Stimulated activated CD4-positive, alpha-beta T cell treated with anti-CD3 and anti-CD28 coated beads, Interleukin-2, amount 100 ng/mL, for 48 hours (primary cell): ENCODE data around the gene FLACC1.
"Not testable (repeated sequence)": the region's sequence is repeated elsewhere in the genome, so short reads cannot be mapped to it uniquely, and the experiment has no call there.

Source experiments
- DNase-seq, 2 donors: peaks; one replicate each; pipeline ENCODE4 v3.0.0-alpha.2; 2020

FLACC1 gene

GRCh38 chr2:201348758-201349157 lies 8.4 kb downstream of the FLACC1 start:
- DNase-seq: no peak

- DNase-seq: no peak
These were observed 10.0 kb downstream of the FLACC1 start for GRCh38 chr2:201347138-201347537.

GRCh38 chr2:201345625-201346213 lies 11.4 kb downstream of the FLACC1 start:
- no peak for DNase-seq

GRCh38 chr2:201344663-201345366 lies 12.3 kb downstream of the FLACC1 start:
- DNase-seq: no peak

- no peak for DNase-seq
These were observed 13.6 kb downstream of the FLACC1 start for GRCh38 chr2:201343559-201343958.

- no peak for DNase-seq
These were observed 14.2 kb downstream of the FLACC1 start for GRCh38 chr2:201342923-201343322.

GRCh38 chr2:201329409-201329808 lies 27.7 kb downstream of the FLACC1 start:
- no peak for DNase-seq

GRCh38 chr2:201327678-201328077 lies 29.5 kb downstream of the FLACC1 start:
- no peak for DNase-seq

- no peak for DNase-seq
These were observed 34.4 kb downstream of the FLACC1 start for GRCh38 chr2:201322772-201323171.

- DNase-seq: no peak
These were observed 36.4 kb downstream of the FLACC1 start for GRCh38 chr2:201320701-201321100.

- DNase-seq: no peak
These were observed 36.9 kb downstream of the FLACC1 start for GRCh38 chr2:201320257-201320656.

- DNase-seq: no peak
These were observed 37.6 kb downstream of the FLACC1 start for GRCh38 chr2:201319511-201319910.

- DNase-seq: no peak
These were observed 43.8 kb downstream of the FLACC1 start for GRCh38 chr2:201313362-201313761.

GRCh38 chr2:201308914-201309313 lies 48.2 kb downstream of the FLACC1 start:
- no peak for DNase-seq

GRCh38 chr2:201307876-201308275 lies 49.3 kb downstream of the FLACC1 start:
- no peak for DNase-seq

GRCh38 chr2:201299929-201300328 lies 57.2 kb downstream of the FLACC1 start:
- not testable (repeated sequence) for DNase-seq

- no peak for DNase-seq
These were observed 58.6 kb downstream of the FLACC1 start for GRCh38 chr2:201298462-201299052.

GRCh38 chr2:201290457-201291148 lies 66.5 kb downstream of the FLACC1 start:
- not testable (repeated sequence) for DNase-seq

- DNase-seq: no peak
These were observed 71.6 kb downstream of the FLACC1 start for GRCh38 chr2:201285499-201285898.

GRCh38 chr2:201280191-201281040 lies 76.7 kb downstream of the FLACC1 start:
- DNase-seq: no peak

- DNase-seq: no peak
These were observed 78.1 kb downstream of the FLACC1 start for GRCh38 chr2:201279079-201279478.

GRCh38 chr2:201276511-201276910 lies 80.6 kb downstream of the FLACC1 start:
- DNase-seq: no peak

- no peak for DNase-seq
These were observed 81.2 kb downstream of the FLACC1 start for GRCh38 chr2:201275990-201276389.
